Measurements from ENCODE around the gene CEP89.
"Not testable (repeated sequence)": the region's sequence is repeated elsewhere in the genome, so short reads cannot be mapped to it uniquely, and the experiment has no call there.

The CEP89 gene

GRCh38 chr19:32890326-32890725 lies 81.4 kb downstream of the CEP89 start:
- no peak for DNase-seq (ENCODE audit: insufficient read length, low spot score)
- no peak for FAIRE-seq
- no peak for TF ChIP-seq CTCF (IDR thresholded peaks at IDR 0.05; ENCODE audit: insufficient read depth, missing control alignments)

GRCh38 chr19:32889137-32889934 lies 82.4 kb downstream of the CEP89 start:
- FAIRE-seq: no peak
- TF ChIP-seq CTCF (IDR thresholded peaks at IDR 0.05; ENCODE audit: insufficient read depth, missing control alignments): no peak
- no peak for DNase-seq (ENCODE audit: insufficient read length, low spot score)

- FAIRE-seq (no peak), DNase-seq (ENCODE audit: insufficient read length, low spot score) (no peak)
- no peak for TF ChIP-seq CTCF (IDR thresholded peaks at IDR 0.05; ENCODE audit: insufficient read depth, missing control alignments)
Measured at GRCh38 chr19:32887572-32888215, 84.1 kb downstream of the CEP89 start.

GRCh38 chr19:32886241-32886640 lies 85.5 kb downstream of the CEP89 start:
- no peak for DNase-seq (ENCODE audit: insufficient read length, low spot score)
- no peak for TF ChIP-seq CTCF (IDR thresholded peaks at IDR 0.05; ENCODE audit: insufficient read depth, missing control alignments)
- FAIRE-seq: no peak

GRCh38 chr19:32885255-32885654 lies 86.5 kb downstream of the CEP89 start:
- not testable (repeated sequence) for DNase-seq (ENCODE audit: insufficient read length, low spot score); FAIRE-seq

- DNase-seq (ENCODE audit: insufficient read length, low spot score) (no peak), FAIRE-seq (no peak)
- TF ChIP-seq CTCF (IDR thresholded peaks at IDR 0.05; ENCODE audit: insufficient read depth, missing control alignments): no peak
Measured at GRCh38 chr19:32881766-32882165, 90.0 kb downstream of the CEP89 start.

GRCh38 chr19:32880622-32881021 lies 91.1 kb downstream of the CEP89 start:
- no peak for FAIRE-seq
- TF ChIP-seq CTCF (IDR thresholded peaks at IDR 0.05; ENCODE audit: insufficient read depth, missing control alignments): no peak

More at GRCh38 chr19:32880622-32881021, 91.1 kb downstream of the CEP89 start:
- DNase-seq (ENCODE audit: insufficient read length, low spot score): no peak

Measured in D721Med (cell line).